ENCODE results near the gene ATP8A2. TPM values are rescaled to one million over a fixed set of nuclear protein-coding genes. Genes with fewer than 3 reads are reported as not detected.
A peak's percentile ranks its signal among the peaks of the same experiment; 100 is the strongest.

Gene ATP8A2
- total and polyA plus RNA-seq, 2 of the 4 experiments (the other 2 are of a cell fraction), result 0.02 to 0.18 TPM

DNA sequence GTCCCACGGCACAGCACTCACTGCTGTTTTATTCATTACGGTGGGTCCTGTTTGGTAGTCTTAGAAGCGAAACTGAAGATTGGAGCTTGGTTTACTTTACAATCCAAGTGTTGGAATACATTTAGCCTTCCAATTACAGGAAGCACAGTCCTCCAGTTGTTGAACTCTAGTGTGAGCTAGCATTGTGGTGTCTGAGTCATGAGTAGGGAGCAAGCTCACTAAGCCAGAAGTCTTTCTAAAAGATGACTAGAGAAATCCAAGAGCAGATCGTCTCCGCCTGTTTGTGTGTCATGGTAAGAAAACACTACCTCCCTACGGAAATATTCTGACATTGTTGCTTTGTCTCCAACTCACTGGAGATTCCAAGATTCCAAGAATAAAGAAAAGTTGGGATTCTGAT lies 690.2 kb downstream of the ATP8A2 start:
- WGBS, 2 experiments (ENCODE audit: extremely low coverage in 2 of 2, insufficient read length in 1 of 2), result no CpG with 5 or more reads among the region's 6 CpGs
- no peak overlapping the region for H2AK9ac ChIP-seq (replicated peaks; ENCODE audit: low read depth, low read length, poor library complexity)
- DNase-seq (peak; percentile 61), ATAC-seq (ENCODE audit: low read depth) (no peak; the same call in 1 of the 2 replicates)
- no peak overlapping the region for H4K8ac ChIP-seq (ENCODE audit: low read depth in 2 of 2, low read length in 2 of 2)
- no peaks in the 10 kb centered on the region for H3K36me3 ChIP-seq (ENCODE audit: control insufficient read depth, insufficient read depth, low read length)
- no peak overlapping the region for H4K5ac ChIP-seq (ENCODE audit: low read depth, low read length)
- no peak overlapping the region for H2BK120ac ChIP-seq (ENCODE audit: low read depth, low read length)
- H3K4ac ChIP-seq (ENCODE audit: low read depth, low read length), result no peak overlapping the region
- H3K56ac ChIP-seq (ENCODE audit: extremely low read depth, insufficient read depth, low read length), result no peak overlapping the region
- no peak for TF ChIP-seq RFX5 (IDR thresholded peaks at IDR 0.05; ENCODE audit: low read depth, low read length)
- TF ChIP-seq RAD21 (IDR thresholded peaks at IDR 0.05; ENCODE audit: low read length), result no peak
- no peak for TF ChIP-seq ELK1 (IDR thresholded peaks at IDR 0.05; ENCODE audit: borderline replicate concordance, low read depth, low read length)
- TF ChIP-seq POLR2A (IDR thresholded peaks at IDR 0.05; ENCODE audit: low read depth, low read length), result no peak
- TF ChIP-seq CEBPB (IDR thresholded peaks at IDR 0.05; ENCODE audit: low read depth, low read length), result no peak
- no peak for TF ChIP-seq MAZ (IDR thresholded peaks at IDR 0.05; ENCODE audit: borderline replicate concordance, low read depth, low read length)
- TF ChIP-seq SMC3 (IDR thresholded peaks at IDR 0.05; ENCODE audit: low read depth, low read length), result no peak
- TF ChIP-seq FOS (IDR thresholded peaks at IDR 0.05; ENCODE audit: low read depth, low read length), result no peak
- TF ChIP-seq, protein P1, sequence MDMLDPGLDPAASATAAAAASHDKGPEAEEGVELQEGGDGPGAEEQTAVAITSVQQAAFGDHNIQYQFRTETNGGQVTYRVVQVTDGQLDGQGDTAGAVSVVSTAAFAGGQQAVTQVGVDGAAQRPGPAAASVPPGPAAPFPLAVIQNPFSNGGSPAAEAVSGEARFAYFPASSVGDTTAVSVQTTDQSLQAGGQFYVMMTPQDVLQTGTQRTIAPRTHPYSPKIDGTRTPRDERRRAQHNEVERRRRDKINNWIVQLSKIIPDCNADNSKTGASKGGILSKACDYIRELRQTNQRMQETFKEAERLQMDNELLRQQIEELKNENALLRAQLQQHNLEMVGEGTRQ (IDR thresholded peaks at IDR 0.05; ENCODE audit: low read depth, low read length), result no peak
- TF ChIP-seq NFE2L2 (IDR thresholded peaks at IDR 0.05; ENCODE audit: low read depth, low read length), result no peak
- TF ChIP-seq BHLHE40 (IDR thresholded peaks at IDR 0.05; ENCODE audit: low read depth, low read length), result no peak
- no peak for TF ChIP-seq MAFK (IDR thresholded peaks at IDR 0.05; ENCODE audit: low read depth, low read length)
- POLR2A ChIA-PET (ENCODE audit: unreplicated experiment), result no interaction called here
- no peak overlapping the region for H3K9ac ChIP-seq (ENCODE audit: low read depth, low read length)
- no peak overlapping the region for H3K4me3 ChIP-seq (ENCODE audit: insufficient read depth, low read depth, low read length)
- no peaks in the 10 kb centered on the region for H4K20me1 ChIP-seq (ENCODE audit: insufficient read depth, low read length)
- H3K23ac ChIP-seq (ENCODE audit: low read depth, low read length), result no peak overlapping the region
- intact Hi-C loops (cut with micrococcal nuclease) (loop anchor here (1.0 to 5.0 kb wide), 2 partner anchors 80 to 488 kb away; no protein-coding TSS in a partner anchor), in situ Hi-C loops (cut with MboI; ENCODE audit: low sequenced_read_pairs) (loop anchor here (10.0 kb wide), 1 partner anchor 227 kb away; no protein-coding TSS in a partner anchor), dilution Hi-C loops (cut with HindIII; ENCODE audit: low sequenced_read_pairs, unreplicated experiment) (no loop called here)
- no peak overlapping the region for H3K14ac ChIP-seq (replicated peaks; ENCODE audit: low read depth, low read length)
- no peak overlapping the region for H2BK5ac ChIP-seq (ENCODE audit: low read depth, low read length, poor library complexity, severe bottlenecking)
- no peak overlapping the region for H2AK5ac ChIP-seq (ENCODE audit: low read depth, low read length)
- H2BK20ac ChIP-seq (ENCODE audit: low read depth, low read length), result no peak overlapping the region
- CTCF ChIA-PET, result interaction anchor here (0.9 kb wide), 1 partner anchor 488 kb away, joined by 3 read pairs; no protein-coding TSS in a partner anchor
- no peak overlapping the region for H4K91ac ChIP-seq (ENCODE audit: insufficient read depth, low read depth, low read length)
- H3K4me1 ChIP-seq (ENCODE audit: control insufficient read depth, insufficient read depth, low read length), result no peaks in the 10 kb centered on the region
- no peak overlapping the region for H3K27ac ChIP-seq (ENCODE audit: insufficient read depth, low read length)
- H3K79me1 ChIP-seq (ENCODE audit: low read depth in 1 of 2, low read length in 2 of 2), result no peaks in the 10 kb centered on the region
- no TSS peak for BruUV-seq (replicated peaks)
- H3K9me1 ChIP-seq (ENCODE audit: insufficient read depth, low read length), result no peaks in the 10 kb centered on the region
- no peaks in the 10 kb centered on the region for H3K9me3 ChIP-seq (ENCODE audit: control insufficient read depth, insufficient read depth, low read length)
- H3K18ac ChIP-seq (ENCODE audit: low read depth, low read length), result no peak overlapping the region
- no peaks in the 10 kb centered on the region; the same call in 1 of the 2 replicates for H3K27me3 ChIP-seq (ENCODE audit: control insufficient read depth, insufficient read depth, low read length)
- no peak overlapping the region for H2AFZ ChIP-seq (replicated peaks; ENCODE audit: low read length, poor library complexity)
- H3K4me2 ChIP-seq (ENCODE audit: low read depth, low read length), result no peak overlapping the region
- no peak overlapping the region for H2BK15ac ChIP-seq (ENCODE audit: low read depth, low read length)
